Uterus (tissue), 4 donors: ENCODE measurements around the gene FGFR4. TPM values are rescaled to one million over a fixed set of nuclear protein-coding genes. Genes with fewer than 3 reads are reported as not detected.

Experiments
- DNase-seq, 2 donors: peaks; one replicate each; pipeline ENCODE4 v3.0.0-alpha.2; 2019 to 2020
- H3K27ac ChIP-seq, 2 donors: fragments of 200-600 bp; sonication (generic); 1 replicate in 1 of 2; 2 replicates in 1 of 2; pipeline ENCODE4 v1.5.1; 2016 to 2018
- H3K27me3 ChIP-seq, 2 donors: fragments of 200-600 bp; sonication (generic); one replicate each; pipeline ENCODE4 v1.5.1; 2018 to 2019; ENCODE audit warnings: control low read depth in 1 of 2
- H3K36me3 ChIP-seq, 2 donors: fragments of 200-600 bp; sonication (generic); one replicate each; pipeline ENCODE4 v1.5.1; 2019; ENCODE audit warnings: control low read depth in 1 of 2
- H3K4me1 ChIP-seq, 2 donors: fragments of 200-600 bp; sonication (generic); one replicate each; pipeline ENCODE4 v1.5.1; 2018 to 2019; ENCODE audit warnings: control low read depth in 1 of 2
- H3K4me3 ChIP-seq, 2 donors: fragments of 200-600 bp; sonication (generic); 1 replicate in 1 of 2; 2 replicates in 1 of 2; pipeline ENCODE4 v1.5.1; 2018 to 2019; ENCODE audit warnings: mild to moderate bottlenecking in 1 of 2
- H3K9me3 ChIP-seq, 2 donors: fragments of 200-600 bp; sonication (generic); one replicate each; pipeline ENCODE4 v1.5.1; 2019; ENCODE audit warnings: control low read depth in 1 of 2
- POLR2A ChIP-seq, 2 donors: fragments of 450-650 bp; IDR thresholded peaks; one replicate each; pipeline ENCODE4 v1.6.1; 2016; ENCODE audit warnings: antibody characterized with exemption in 2 of 2, mild to moderate bottlenecking in 1 of 2, moderate library complexity in 1 of 2
- intact Hi-C: fragments of 100-400 bp; cut with DNase I; formaldehyde crosslinking; loops from one replicate; pipeline ENCODE4 v1.15.1; 2023; ENCODE audit warnings: low total_unique reads
- total RNA-seq, 4 donors: library from RNA; depleted of rRNA in 3 of 4; stranded (reverse); fragments of >200 nt in 3 of 4; gene quantifications; one replicate each; pipeline versions ENCODE4 v1.1.0 to v1.2.4, GENCODE V29; 2014 to 2023
- TF ChIP-seq, protein P1 (sequence below), 4 experiments: fragments of 200-600 bp in 2 of 4; fragments of 450-650 bp in 2 of 4; sonication (generic) in 2 of 4; IDR thresholded peaks; one replicate each; pipeline ENCODE4 v1.5.1; 2016 to 2019; ENCODE audit warnings: antibody characterized with exemption in 4 of 4, mild to moderate bottlenecking in 2 of 4, moderate library complexity in 1 of 4
- donor health status: DM: yes; HTN: yes; CAD: no.

FGFR4 gene
- total RNA-seq, 4 donors from 2014 or later: under 0.01 to 18.8 (median 1.5) TPM

DNA sequence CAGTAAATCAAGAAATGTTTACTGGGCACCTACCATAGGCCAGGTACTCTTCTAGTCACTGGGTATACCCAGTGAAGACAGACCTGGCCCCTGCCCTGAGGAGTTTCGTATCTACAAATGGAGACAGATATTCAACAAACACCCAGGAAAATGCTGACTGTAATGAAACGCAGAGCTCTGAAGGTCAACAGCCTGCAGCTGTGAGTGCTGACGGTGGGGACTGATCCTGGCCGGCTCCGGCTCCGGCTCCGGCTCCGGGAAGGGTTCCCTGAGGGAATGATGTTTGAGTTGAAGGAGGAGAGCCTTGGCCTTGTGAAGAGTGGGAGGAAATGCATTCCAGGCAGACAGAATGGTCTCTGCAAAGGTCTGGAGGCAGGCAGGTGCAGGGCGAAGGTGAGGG lies 23.1 kb downstream of the FGFR4 start:
- intact Hi-C loops: loop anchor here (10.0 kb wide), 1 partner anchor 195 kb away; the partner anchor contains the start of genes PRELID1 and RAB24
- peak in 1 of 2 donors; percentile 56 for DNase-seq
- TF ChIP-seq, protein P1, sequence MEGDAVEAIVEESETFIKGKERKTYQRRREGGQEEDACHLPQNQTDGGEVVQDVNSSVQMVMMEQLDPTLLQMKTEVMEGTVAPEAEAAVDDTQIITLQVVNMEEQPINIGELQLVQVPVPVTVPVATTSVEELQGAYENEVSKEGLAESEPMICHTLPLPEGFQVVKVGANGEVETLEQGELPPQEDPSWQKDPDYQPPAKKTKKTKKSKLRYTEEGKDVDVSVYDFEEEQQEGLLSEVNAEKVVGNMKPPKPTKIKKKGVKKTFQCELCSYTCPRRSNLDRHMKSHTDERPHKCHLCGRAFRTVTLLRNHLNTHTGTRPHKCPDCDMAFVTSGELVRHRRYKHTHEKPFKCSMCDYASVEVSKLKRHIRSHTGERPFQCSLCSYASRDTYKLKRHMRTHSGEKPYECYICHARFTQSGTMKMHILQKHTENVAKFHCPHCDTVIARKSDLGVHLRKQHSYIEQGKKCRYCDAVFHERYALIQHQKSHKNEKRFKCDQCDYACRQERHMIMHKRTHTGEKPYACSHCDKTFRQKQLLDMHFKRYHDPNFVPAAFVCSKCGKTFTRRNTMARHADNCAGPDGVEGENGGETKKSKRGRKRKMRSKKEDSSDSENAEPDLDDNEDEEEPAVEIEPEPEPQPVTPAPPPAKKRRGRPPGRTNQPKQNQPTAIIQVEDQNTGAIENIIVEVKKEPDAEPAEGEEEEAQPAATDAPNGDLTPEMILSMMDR (IDR thresholded peaks at IDR 0.05): no peak
- no peak for TF ChIP-seq POLR2A (IDR thresholded peaks at IDR 0.05)
- Histone ChIP-seq H3K36me3 (no peaks in the 10 kb centered on the region), H3K4me1 (no peaks in the 10 kb centered on the region), H3K27me3 (no peaks in the 10 kb centered on the region), H3K4me3 (no peak overlapping the region), H3K27ac (no peak overlapping the region), H3K9me3 (no peaks in the 10 kb centered on the region)

DNA sequence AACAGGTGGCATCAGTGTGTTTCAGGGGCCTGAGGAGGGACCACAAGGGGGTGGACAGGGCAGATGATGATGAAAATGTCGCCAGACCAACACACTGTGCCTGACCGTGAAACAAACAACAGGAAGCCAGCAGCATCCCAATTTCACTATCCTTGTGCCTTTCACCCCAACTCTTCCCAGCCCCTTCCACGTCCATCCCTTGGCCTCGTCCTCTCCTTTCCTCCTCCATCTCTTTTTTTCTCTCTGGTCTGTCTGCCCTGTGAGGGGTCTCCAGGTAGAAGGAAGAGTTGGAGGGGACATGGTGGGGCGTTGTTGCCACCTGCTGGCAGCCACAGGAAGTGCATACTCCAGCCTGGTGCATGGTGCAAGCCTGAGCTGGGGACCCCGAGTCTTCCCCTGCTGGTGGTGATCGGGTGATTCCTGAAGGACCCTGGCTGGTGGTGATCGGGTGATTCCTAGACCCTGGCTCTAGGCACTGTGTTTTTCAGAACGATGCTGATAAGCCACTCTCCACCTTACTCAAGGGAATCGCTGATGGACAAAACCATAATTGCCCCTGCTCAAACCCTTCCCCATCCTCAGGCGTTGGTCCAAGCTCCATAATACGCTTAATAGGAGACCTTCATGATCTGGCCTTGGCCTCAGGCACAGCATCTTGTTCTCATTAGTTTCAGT lies 25.1 kb downstream of the FGFR4 start:
- Histone ChIP-seq H3K36me3 (no peaks in the 10 kb centered on the region), H3K4me3 (no peak overlapping the region), H3K4me1 (no peaks in the 10 kb centered on the region), H3K27ac (no peak overlapping the region), H3K27me3 (no peaks in the 10 kb centered on the region), H3K9me3 (no peaks in the 10 kb centered on the region)
- TF ChIP-seq POLR2A (IDR thresholded peaks at IDR 0.05): no peak
- TF ChIP-seq, protein P1 (IDR thresholded peaks at IDR 0.05): peak; percentile 84 to 91 (median 87)
- DNase-seq: peak; percentile 46 to 63
- intact Hi-C loops: loop anchor here (10.0 kb wide), 1 partner anchor 193 kb away; the partner anchor contains the start of genes PRELID1 and RAB24

DNA sequence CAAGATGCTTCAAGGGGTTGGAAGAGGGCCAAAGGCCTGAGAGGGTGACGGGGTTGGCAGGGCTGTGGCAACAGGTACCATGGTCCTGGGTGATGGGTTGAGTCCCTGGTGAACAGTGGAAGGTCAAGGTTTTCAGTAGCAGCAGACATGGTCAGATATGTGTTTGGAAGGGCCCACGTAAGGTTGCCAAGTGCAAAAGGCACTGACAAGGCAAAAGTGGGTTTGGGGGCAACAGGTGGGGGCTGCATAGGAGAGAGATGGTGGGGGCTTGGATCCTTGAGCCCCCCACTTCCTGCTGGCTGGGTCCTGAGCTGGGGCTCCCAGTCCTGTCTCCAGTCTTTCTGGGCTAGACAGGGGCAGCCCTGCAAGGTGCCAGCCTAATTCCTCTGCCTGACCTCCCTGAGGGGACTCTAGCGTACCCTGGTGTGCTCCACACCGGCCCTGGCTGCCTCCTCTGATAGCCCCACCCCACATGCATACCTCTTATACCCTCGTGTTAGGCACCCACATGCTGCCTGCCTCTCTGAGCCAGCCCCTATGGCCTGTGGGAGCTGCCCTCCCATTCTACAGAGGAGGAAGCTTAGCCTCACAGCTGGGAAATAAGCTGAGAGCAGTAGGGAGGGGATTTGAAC lies 26.0 kb downstream of the FGFR4 start:
- TF ChIP-seq, protein P1 (IDR thresholded peaks at IDR 0.05): no peak
- TF ChIP-seq POLR2A (IDR thresholded peaks at IDR 0.05): no peak
- DNase-seq: no peak
- Histone ChIP-seq H3K27ac (no peak overlapping the region), H3K27me3 (no peaks in the 10 kb centered on the region), H3K9me3 (no peaks in the 10 kb centered on the region), H3K4me1 (no peaks in the 10 kb centered on the region), H3K4me3 (no peak overlapping the region), H3K36me3 (no peaks in the 10 kb centered on the region)
- intact Hi-C loops: loop anchor here (10.0 kb wide), 1 partner anchor 192 kb away; the partner anchor contains the start of genes PRELID1 and RAB24

DNA sequence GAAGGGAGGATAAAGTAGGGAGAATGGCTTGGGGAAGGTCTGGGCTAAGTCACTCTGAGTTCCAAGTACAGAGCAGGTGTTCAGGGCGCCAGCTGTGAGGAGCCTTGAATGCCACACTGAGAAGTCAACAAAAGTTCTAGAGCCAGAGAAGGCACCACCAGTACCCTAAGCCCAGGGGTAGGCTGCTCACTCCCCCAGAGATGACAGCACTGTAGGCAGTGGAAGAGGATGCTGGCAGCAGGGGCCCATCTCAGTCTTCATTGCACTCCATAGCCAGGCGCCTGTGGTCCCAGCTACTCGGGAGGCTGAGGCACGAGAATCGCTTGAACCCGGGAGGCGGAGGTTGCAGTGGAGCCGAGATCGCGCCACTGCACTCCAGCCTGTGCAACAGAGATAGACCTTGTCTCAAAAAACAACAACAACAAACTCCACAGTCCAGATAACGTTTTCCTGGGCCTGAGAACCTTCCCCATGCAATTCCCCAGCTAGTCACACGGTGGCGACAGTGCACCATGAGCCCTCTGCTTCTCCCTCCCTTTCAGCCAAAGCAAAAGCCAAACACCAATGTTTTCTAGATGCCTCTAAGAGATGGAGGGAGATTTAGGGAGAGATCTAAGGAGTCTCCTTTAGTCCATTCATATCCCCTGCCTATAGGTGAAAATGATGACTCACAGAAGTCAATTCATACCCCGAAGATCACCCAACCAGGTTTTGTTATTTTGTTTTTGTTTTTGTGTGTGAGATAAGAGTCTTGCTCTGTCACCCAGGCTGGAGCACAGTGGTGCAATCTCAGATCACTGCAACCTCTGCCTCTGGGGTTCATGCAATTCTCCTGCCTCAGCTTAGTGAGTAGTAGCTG lies 27.1 kb downstream of the FGFR4 start:
- Histone ChIP-seq H3K4me3 (no peak overlapping the region), H3K27me3 (no peaks in the 10 kb centered on the region), H3K9me3 (no peaks in the 10 kb centered on the region), H3K4me1 (no peaks in the 10 kb centered on the region), H3K36me3 (no peaks in the 10 kb centered on the region), H3K27ac (no peak overlapping the region)
- intact Hi-C loops: loop anchor here (10.0 kb wide), 1 partner anchor 191 kb away; the partner anchor contains the start of genes PRELID1 and RAB24
- peak; percentile 79 to 83 for DNase-seq
- TF ChIP-seq POLR2A (IDR thresholded peaks at IDR 0.05): no peak
- TF ChIP-seq, protein P1 (IDR thresholded peaks at IDR 0.05): peak; percentile 97 to 99 (median 98)
